ENCODE data around the gene LRRC4B.

GRCh38 chr19:50467566-50467965 lies 100.7 kb downstream of the LRRC4B start:
- no peak for TF ChIP-seq CTCF (IDR thresholded peaks at IDR 0.05)
- TF ChIP-seq EP300 (IDR thresholded peaks at IDR 0.05), result no peak

Measured in sigmoid colon (tissue), 4 donors.